HG03196 (cell line): ENCODE measurements around the gene MACROD2.

Experiments used
- ATAC-seq: cut with Tn5 transposase; IDR thresholded peaks from one replicate; pipeline ENCODE4 v1.9.1; 2021; ENCODE audit not compliant: unreplicated experiment

The MACROD2 gene

GRCh38 chr20:16043931-16044330, 2048.6 kb downstream of the MACROD2 start:
- no peak for ATAC-seq

- no peak for ATAC-seq
Observed at GRCh38 chr20:16048876-16049275, 2053.6 kb downstream of the MACROD2 start.

DNA sequence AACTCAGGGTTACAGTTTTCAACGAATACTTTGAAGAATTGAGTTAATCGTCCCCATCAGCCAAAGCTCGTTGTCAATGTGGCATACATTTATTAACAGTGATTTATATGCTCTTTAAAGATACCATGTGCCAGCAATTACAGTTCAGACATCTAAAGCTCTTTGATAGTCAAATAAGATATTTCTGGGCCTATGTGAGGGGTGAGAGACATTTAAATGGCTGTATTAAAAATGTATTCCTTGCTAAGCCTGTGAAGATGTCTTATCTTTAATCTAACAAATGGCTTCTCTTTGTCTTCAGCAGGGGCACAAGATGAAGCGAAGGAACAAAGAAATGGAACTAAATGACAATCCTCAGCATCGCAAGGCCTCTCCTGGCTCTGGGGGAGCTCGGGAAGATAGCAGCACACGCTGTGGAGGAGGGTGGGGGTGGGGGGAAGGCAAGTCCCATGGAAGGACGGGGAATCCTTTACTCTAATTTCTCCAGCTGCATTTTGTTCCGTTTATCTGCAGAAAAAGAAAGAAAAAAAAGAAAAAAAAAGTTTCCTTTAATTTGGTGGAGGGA, 2054.3 kb downstream of the MACROD2 start:
- no peak for ATAC-seq

DNA sequence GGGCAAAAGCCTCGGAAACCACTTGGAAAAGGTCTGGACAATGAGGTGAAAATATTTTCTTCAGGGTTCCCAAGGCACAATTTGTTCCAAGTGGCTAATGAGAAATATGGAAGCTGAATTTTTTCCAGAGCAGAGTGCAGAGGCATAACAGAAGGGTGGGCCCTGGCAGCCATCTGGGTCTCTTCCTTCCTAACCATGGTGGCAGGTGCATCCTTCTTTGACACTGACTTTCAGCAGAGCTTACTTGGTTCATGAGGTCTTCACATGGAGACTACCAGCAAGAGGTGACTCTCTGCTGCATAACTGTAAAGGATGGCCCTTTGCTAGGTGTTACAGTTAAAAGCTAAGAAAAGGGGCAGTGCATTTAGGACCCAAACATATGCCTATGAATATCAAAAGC, 2055.1 kb downstream of the MACROD2 start:
- no peak for ATAC-seq

GRCh38 chr20:16051968-16052367, 2056.7 kb downstream of the MACROD2 start:
- no peak for ATAC-seq

DNA sequence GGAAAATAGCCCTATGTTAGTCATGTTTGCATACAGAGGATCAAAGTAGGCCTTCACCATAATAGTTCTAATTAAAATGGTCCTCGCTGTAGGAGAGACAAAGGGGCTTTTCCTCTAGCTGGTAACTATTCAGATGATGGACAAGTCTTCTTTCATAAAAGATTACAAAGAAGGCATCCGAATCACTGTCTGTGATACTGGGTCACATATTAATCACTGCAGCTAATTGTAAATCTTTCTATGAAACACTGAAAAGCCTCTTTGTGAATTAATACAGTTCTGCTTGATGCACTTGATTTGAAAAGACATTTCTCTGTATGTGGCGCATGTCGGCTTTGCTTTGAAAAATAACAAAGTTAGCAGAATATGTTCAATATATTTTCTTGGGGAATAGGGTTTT, 2057.1 kb downstream of the MACROD2 start:
- ATAC-seq, result no peak

DNA sequence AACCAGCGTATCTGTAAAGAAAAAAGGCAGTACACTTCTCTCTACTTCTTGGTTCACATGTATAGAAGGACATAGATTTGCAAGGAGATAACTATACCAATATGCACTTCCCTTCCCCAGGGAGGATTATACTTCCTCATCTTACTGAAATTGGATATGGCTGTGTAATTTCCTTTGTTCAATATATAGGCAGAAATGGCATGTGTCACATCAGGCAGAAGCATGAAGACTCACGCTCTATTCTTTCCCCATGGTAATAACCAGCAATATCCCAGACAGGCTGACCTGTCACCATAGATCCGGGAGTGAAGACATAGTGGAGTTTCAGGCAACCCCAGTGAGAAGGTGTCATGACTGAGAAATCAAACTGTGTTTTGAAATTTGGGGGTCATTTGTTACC, 2059.7 kb downstream of the MACROD2 start:
- no peak for ATAC-seq

GRCh38 chr20:16057651-16058050, 2062.3 kb downstream of the MACROD2 start:
- ATAC-seq, result no peak

- ATAC-seq, result no peak
Observed at GRCh38 chr20:16058268-16058667, 2063.0 kb downstream of the MACROD2 start.

GRCh38 chr20:16059841-16060240, 2064.5 kb downstream of the MACROD2 start:
- no peak for ATAC-seq

GRCh38 chr20:16061351-16061750, 2066.0 kb downstream of the MACROD2 start:
- no peak for ATAC-seq

DNA sequence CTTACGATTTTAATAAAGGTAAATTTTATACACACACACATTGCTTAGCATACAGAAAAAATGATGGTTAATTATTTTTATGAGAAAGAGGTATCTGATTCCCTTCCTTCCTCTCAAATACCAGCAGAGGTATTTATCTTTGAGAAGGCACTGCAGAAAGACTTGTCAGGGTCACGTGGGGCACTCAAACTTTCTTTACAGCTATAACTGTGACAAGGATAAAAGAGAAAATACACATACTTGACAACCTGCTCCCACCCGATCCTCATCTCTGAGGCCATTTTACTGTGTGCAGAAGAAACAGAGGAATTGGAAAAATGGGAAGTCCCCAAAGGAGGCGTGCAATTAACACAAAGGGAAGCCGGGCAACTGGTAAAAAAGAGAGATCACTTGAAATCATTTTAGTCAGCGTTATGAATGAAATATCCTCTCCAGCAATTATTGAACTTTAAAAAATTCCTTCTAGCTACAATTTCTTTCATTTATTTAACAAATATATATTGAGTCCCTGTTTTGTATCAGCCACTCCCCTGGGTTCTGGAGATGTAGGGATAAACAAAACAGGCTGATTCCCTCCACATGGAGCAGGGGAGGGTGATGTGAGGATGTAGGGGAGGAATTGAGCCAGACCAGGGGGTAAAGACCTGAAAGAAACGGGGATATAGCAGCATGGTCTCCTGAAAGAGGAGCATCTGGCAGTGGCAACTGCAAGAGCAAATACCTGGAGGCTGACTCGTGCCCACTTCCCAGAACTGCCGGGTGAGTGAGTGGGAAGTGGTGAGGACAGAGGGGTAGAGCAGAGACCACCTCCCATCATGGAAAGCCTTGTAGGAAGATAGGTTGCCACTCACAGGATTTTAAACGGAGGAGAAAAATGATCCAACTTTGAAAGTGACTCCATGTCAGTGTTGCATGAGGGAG, 2067.6 kb downstream of the MACROD2 start:
- no peak for ATAC-seq

DNA sequence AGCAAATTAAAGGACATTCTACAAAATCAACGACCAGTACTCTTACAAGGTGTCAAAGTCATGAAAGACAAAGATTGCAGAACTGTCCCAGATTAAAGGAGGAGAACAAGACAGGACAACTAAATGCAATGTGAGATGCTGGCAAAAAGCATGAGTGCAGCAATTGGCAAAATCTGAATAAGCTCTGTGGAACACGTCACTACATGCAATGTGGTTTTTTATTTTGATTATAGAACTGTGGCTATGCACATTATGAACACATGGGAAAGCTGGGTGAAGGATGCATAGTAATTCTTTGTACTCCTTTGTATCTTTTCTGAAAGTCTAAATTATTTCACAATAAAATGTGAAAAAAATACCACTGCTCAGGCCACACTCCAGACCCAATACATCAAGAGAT, 2068.6 kb downstream of the MACROD2 start:
- no peak for ATAC-seq

DNA sequence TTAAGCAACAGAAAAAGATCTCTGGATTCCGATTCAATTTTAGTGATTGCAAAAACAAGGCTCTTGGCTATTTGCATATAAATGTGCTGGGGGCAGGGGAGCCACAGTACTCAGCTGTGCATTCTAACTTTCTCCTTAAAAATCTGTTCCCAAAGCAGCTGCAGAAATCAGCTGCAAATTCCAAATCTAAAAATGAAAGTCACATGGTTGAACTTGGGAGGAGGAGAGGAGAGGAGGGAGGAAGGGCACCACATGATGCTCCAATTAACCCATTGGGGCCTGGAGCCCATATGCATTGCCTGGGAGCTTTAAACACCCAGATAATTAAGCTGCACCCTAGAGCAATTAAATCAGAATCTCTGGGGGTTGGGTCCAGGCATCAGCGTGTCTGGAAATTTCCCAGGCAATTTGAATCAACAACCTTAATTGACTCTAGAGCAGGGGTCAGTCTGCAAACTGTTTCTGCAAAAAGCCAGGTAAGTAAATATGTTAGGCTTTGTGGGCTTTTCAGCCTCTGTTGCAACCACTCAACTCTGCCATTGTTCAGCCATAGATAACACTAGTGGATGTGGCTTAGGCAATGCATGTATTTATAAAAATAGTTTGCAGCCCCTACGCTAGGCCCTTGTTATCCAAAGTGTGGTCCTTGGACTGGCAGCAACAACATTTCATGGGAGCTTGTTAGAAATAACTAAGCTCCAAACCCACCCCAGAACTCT, 2069.8 kb downstream of the MACROD2 start:
- ATAC-seq, result no peak

- ATAC-seq, result no peak
Observed at GRCh38 chr20:16066571-16066970, 2071.3 kb downstream of the MACROD2 start.

DNA sequence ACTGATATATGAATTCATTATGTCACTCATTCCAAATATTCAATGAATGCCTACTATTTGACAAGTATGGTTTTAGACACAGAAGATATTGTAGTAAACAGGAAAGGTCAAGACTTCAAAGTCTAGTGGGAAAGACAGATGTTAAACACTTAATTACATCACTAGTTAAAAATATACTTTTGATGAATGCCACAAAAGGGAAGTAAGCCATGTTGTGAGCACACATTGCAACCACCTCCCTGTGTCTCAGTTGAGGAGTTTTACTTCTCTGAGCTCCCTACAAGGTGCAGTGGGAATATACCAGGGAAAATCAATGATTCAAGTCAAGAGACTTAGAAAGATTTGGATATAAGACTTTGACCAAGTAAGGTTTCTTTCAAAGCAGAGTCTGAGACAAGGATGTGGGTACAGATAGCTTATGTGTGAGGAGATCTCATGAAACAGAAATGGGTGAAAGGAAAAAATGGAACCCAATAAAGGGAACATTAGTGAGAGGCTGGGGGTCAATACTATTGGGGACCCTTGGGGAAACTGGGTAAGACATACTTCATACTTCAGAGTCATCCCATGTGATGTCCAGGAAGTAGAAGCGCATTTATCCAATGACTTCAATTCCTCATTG, 2074.2 kb downstream of the MACROD2 start:
- peak; percentile 80 for ATAC-seq

DNA sequence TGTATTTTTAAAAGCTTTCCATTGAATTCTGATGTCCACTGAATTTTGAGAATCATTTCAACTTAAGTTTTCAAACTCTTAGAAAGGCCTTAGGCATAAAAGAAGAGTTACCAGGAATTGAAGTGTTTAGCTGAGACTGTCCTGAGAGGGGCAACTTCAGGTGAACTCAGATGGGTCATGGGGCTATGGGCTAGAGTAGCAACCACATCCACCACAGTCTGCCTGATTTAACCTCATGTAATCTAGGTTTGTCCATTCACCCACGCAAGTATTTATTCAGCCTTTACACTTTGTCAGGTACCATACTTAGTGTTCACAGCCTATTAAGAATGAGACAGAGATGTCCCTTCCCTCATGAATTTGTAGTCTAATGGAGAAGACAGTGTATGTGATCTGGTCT, 2076.9 kb downstream of the MACROD2 start:
- no peak for ATAC-seq

DNA sequence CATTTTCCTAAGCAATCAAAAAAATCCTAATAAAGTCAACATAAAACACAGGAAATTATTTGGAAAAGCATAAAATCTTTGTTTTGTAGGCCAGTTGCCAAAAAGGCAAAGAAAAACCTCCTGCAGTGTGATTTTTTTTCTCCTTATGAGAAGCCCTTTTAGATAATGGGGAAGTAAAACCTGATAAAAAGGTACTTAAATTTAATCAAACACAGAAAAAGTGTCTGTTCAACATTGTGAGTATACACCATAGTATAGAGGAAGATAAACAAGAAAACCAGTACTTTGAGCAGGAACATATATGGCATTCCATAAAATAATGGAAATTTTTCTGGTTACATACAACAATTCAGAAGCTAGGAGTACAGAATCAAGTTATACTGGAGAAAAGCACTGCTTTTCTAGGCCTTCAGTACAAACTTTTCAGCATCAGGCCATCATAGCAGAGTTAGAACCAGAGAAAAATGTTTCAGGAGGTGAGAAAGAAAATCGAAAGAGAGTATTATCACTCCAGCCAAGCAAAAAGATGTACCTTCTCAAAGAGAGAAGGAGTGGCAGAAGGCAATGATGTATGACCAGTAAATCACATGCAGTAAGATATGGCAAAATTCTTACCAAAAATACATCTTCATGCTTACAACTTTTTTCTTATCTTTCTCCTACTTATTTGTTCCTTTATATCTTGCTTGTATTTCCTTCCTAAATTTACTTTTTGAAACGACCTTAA, 2083.0 kb downstream of the MACROD2 start:
- no peak for ATAC-seq

GRCh38 chr20:16081421-16081820, 2086.1 kb downstream of the MACROD2 start:
- no peak for ATAC-seq

GRCh38 chr20:16082051-16082550, 2086.8 kb downstream of the MACROD2 start:
- ATAC-seq, result no peak
